Measurements from ENCODE around the gene DNMBP.

The DNMBP gene

GRCh38 chr10:99981581-99982199 is 28.1 kb downstream of the DNMBP start:
- H3K36me3 ChIP-seq (ENCODE audit: control insufficient read depth, insufficient read depth, low read length): peaks cover 2% of the 10 kb centered on the region; the same call in 1 of the 2 replicates
- TF ChIP-seq CTCF (IDR thresholded peaks at IDR 0.05; ENCODE audit: insufficient read depth, low read length, poor library complexity, severe bottlenecking): no peak
- no peak overlapping the region for H3K4me3 ChIP-seq (replicated peaks; ENCODE audit: low read depth, low read length)
- DNase-seq (ENCODE audit: extremely low read depth, insufficient read length): no peak
- no peaks in the 10 kb centered on the region for H3K27me3 ChIP-seq (replicated peaks; ENCODE audit: control insufficient read depth, insufficient read depth, low read length)

- no peak for DNase-seq (ENCODE audit: extremely low read depth, insufficient read length)
Observed at GRCh38 chr10:99979066-99979685, 30.6 kb downstream of the DNMBP start.

GRCh38 chr10:99977916-99978315 is 31.8 kb downstream of the DNMBP start:
- Histone ChIP-seq H3K4me3 (replicated peaks; ENCODE audit: low read depth, low read length) (no peak overlapping the region), H3K27me3 (replicated peaks; ENCODE audit: control insufficient read depth, insufficient read depth, low read length) (no peaks in the 10 kb centered on the region), H3K36me3 (ENCODE audit: control insufficient read depth, insufficient read depth, low read length) (peaks cover 2% of the 10 kb centered on the region)
- no peak for TF ChIP-seq CTCF (IDR thresholded peaks at IDR 0.05; ENCODE audit: insufficient read depth, low read length, poor library complexity, severe bottlenecking)
- no peak for DNase-seq (ENCODE audit: extremely low read depth, insufficient read length)

More at GRCh38 chr10:99979066-99979685, 30.6 kb downstream of the DNMBP start:
- no peak for TF ChIP-seq CTCF (IDR thresholded peaks at IDR 0.05; ENCODE audit: insufficient read depth, low read length, poor library complexity, severe bottlenecking)
- Histone ChIP-seq H3K27me3 (replicated peaks; ENCODE audit: control insufficient read depth, insufficient read depth, low read length) (no peaks in the 10 kb centered on the region), H3K4me3 (replicated peaks; ENCODE audit: low read depth, low read length) (no peak overlapping the region), H3K36me3 (ENCODE audit: control insufficient read depth, insufficient read depth, low read length) (peaks cover 2% of the 10 kb centered on the region; the same call in 1 of the 2 replicates)

GRCh38 chr10:99976886-99977665 is 32.7 kb downstream of the DNMBP start:
- DNase-seq (ENCODE audit: extremely low read depth, insufficient read length): no peak
- H3K36me3 ChIP-seq (ENCODE audit: control insufficient read depth, insufficient read depth, low read length): peaks cover 2% of the 10 kb centered on the region
- no peak for TF ChIP-seq CTCF (IDR thresholded peaks at IDR 0.05; ENCODE audit: insufficient read depth, low read length, poor library complexity, severe bottlenecking)
- no peak overlapping the region for H3K4me3 ChIP-seq (replicated peaks; ENCODE audit: low read depth, low read length)
- no peaks in the 10 kb centered on the region for H3K27me3 ChIP-seq (replicated peaks; ENCODE audit: control insufficient read depth, insufficient read depth, low read length)

GRCh38 chr10:99975942-99976809 is 33.6 kb downstream of the DNMBP start:
- no peaks in the 10 kb centered on the region; the same call in 1 of the 2 replicates for H3K36me3 ChIP-seq (ENCODE audit: control insufficient read depth, insufficient read depth, low read length)
- no peak for DNase-seq (ENCODE audit: extremely low read depth, insufficient read length)
- TF ChIP-seq CTCF (IDR thresholded peaks at IDR 0.05; ENCODE audit: insufficient read depth, low read length, poor library complexity, severe bottlenecking): no peak
- H3K4me3 ChIP-seq (replicated peaks; ENCODE audit: low read depth, low read length): no peak overlapping the region; the same call in 1 of the 2 replicates
- no peaks in the 10 kb centered on the region for H3K27me3 ChIP-seq (replicated peaks; ENCODE audit: control insufficient read depth, insufficient read depth, low read length)
